GM19099 (cell line): ENCODE measurements around the gene SPATA6L.

Source experiments
- POLR2A ChIP-seq: IDR thresholded peaks from 3 replicates; pipeline ENCODE4 v1.6.1; 2011; ENCODE audit warnings: low read depth; ENCODE audit not compliant: insufficient read length; ENCODE audit errors: extremely low read depth

Gene SPATA6L

GRCh38 chr9:4686112-4686511 lies 19.8 kb upstream of the SPATA6L start:
- TF ChIP-seq POLR2A = no peak

GRCh38 chr9:4684820-4685219 lies 18.5 kb upstream of the SPATA6L start:
- TF ChIP-seq POLR2A = no peak

DNA sequence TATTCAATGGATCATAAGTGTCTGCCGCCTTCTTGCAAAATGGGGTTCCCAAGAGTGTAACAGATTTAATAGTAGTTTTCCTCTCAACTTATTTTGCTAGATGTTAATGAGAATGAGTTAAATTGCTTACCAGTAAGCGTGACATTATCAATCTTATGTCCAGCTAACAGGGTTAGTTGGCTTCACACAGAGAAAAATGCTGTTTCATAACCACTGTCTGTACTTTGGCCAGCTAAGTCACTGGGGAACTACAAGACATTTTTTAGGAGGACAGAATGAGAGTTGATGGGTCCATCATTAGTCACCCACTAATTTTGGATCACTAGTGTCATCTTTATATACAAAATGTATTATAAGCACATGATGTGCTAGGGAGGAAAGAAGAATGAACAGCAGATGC lies 14.5 kb upstream of the SPATA6L start:
- no peak for TF ChIP-seq POLR2A

DNA sequence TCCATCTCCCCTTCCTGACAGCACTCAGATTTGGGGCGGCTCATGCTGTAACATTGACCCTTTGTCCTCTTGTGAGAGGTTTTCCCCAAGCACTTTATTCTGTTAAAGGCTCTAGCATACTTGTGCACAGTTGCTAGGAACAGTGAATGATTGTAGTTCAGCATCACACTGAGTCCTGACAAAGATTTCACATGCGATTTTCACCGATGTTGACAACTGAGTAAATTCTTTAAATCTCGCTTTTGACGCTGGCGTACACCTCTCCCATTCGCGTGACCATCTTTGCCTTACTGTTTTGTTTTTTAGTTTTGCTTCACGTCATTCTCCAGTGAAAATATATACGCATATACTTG lies 13.9 kb upstream of the SPATA6L start:
- TF ChIP-seq POLR2A = no peak

- peak; percentile 98 for TF ChIP-seq POLR2A
These were observed 13.2 kb upstream of the SPATA6L start, which contains the start of gene CDC37L1 for GRCh38 chr9:4679268-4680172. CDC37L1 (plus strand) TSS chr9:4679569; CDS start chr9:4679768, 199 bp downstream.

- no peak for TF ChIP-seq POLR2A
These were observed 12.5 kb upstream of the SPATA6L start for GRCh38 chr9:4678679-4679267.

DNA sequence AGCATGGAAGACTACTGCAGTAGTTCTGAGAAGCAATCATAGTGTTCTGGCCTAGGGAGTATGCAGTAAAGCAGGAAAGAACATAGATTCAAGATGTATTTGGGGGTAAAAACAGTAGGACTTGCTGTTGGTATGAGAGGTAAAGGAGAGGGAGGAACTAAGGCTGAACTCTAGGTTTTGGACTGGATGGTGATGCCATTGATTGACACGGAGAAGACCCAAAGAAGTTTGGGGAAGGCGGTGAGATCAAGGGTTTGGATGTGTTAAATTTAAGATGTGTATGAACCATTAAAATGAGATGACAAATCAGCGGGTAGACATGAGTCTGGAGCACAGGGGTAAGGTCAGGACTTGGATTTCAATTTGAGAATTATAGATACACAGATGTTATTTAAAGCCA lies 11.1 kb upstream of the SPATA6L start:
- no peak for TF ChIP-seq POLR2A

DNA sequence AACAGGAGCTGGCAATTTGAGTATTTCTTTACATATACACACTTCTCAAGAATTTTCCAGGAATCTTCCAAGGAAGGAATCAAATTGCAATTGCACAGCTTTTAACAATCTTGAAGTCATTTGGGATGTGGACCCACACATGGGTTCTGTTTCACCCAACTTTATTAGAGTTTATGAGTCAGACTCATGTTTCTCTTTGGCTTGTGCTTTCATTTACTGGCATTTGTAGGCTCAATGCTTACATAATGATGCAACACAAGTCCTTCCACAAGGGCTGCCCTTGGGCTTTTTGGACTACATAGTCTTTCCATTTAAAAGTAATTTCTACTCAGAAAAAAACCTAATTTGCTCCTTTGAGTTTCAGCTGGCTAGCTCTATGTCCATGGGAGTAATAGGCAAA lies 8.5 kb upstream of the SPATA6L start:
- no peak for TF ChIP-seq POLR2A

- TF ChIP-seq POLR2A = no peak
These were observed 5.5 kb upstream of the SPATA6L start for GRCh38 chr9:4671737-4672136.

DNA sequence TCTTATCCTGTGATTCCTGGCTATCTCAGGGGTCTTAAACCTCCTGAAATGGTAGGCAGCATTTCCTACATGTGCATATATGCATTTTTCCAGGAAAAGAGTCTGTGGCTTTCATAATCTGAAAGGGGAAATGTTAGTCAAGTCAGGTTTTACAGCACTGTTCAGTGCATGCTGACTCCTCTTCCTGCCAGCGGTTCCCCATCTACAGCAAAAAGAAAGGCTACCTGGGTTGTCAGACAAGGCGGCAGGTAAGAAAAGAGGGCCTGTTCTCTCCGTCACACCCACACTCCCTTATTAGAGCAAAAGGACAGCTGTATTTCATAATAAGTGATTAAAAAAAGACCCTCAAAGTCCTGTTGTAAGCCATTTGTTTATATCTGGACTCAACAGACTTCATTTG lies 4.3 kb upstream of the SPATA6L start:
- no peak for TF ChIP-seq POLR2A

GRCh38 chr9:4669890-4670289 lies 3.6 kb upstream of the SPATA6L start:
- no peak for TF ChIP-seq POLR2A

GRCh38 chr9:4668604-4669003 lies 2.3 kb upstream of the SPATA6L start:
- no peak for TF ChIP-seq POLR2A

GRCh38 chr9:4667681-4668080 lies 1.4 kb upstream of the SPATA6L start:
- no peak for TF ChIP-seq POLR2A

DNA sequence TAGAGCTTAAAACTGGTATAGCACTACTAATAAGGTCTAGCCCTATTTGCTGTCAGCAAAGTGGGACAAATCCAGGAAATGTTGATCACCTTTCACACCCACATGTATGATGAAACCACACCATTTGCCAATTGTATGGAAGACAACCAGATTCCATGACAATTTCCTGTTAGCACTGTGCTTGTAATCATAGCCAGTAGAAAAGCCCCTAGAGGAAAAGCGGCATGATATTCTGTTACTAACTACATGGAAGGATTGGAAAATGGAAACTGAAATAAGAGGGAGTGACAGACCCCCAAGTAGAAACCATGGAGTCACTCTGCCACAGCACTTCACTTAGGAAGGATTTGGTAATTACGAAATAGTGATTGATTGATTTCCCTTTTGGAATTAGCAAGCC lies 923 bp downstream of the SPATA6L start:
- no peak for TF ChIP-seq POLR2A

- TF ChIP-seq POLR2A = no peak
These were observed 2.3 kb downstream of the SPATA6L start for GRCh38 chr9:4663956-4664355.
